Subcutaneous preadipocyte (primary cell): Measurements from ENCODE around the gene DCXR. TPM values are rescaled to one million over a fixed set of nuclear protein-coding genes. Genes with fewer than 3 reads are reported as not detected.

ENCODE experiments used
- total RNA-seq: library from RNA; depleted of rRNA; stranded (reverse); fragments of >200 nt; gene quantifications from 2 replicates; pipeline ENCODE4 v1.2.3, GENCODE V29; 2012

Gene DCXR
- 47.7 and 62.1 TPM in 2 replicates for total RNA-seq

GRCh38 chr17:82037092-82037888 is at the start of gene DCXR:
DCXR (minus strand) TSS chr17:82037697; CDS start chr17:82037682, 15 bp downstream.

GRCh38 chr17:82065638-82066303 is 28.3 kb upstream of the DCXR start, which contains the start of gene DUS1L:
DUS1L (minus strand) TSS chr17:82065804; CDS start chr17:82065059, 745 bp downstream.

GRCh38 chr17:82051776-82052637 is 14.5 kb upstream of the DCXR start, which contains the start of the genes GPS1 and RFNG:
GPS1 (plus strand) TSS chr17:82051898; CDS start chr17:82051932, 34 bp downstream.
RFNG (minus strand) TSS chr17:82051811; CDS start chr17:82051766, 45 bp downstream.

GRCh38 chr17:82031303-82031884 is 6.1 kb downstream of the DCXR start, which contains the start of gene RAC3:
RAC3 (plus strand) TSS chr17:82031678; CDS start chr17:82031762, 84 bp downstream.

GRCh38 chr17:82022981-82023446 is 14.5 kb downstream of the DCXR start, which contains the start of gene LRRC45:
LRRC45 (plus strand) TSS chr17:82023305; CDS start chr17:82023644, 339 bp downstream.

GRCh38 chr17:82022310-82022980 is 15.1 kb downstream of the DCXR start, which contains the start of gene CENPX:
CENPX (minus strand) TSS chr17:82022878; CDS start chr17:82022861, 17 bp downstream.

Other genes starting within 250 kb of the DCXR start
- not detected in 2 replicates for gene GCGR, start 233.5 kb downstream of the DCXR start, total RNA-seq
- 63.1 and 87.8 TPM in 2 replicates for gene MCRIP1, start 204.4 kb downstream of the DCXR start, total RNA-seq
- not detected in 2 replicates for gene PPP1R27, start 202.6 kb downstream of the DCXR start, total RNA-seq
- gene P4HB, start 177.2 kb downstream of the DCXR start, total RNA-seq = 794 and 796 TPM in 2 replicates
- 158 and 179 TPM in 2 replicates for gene ARHGDIA, start 166.4 kb downstream of the DCXR start, total RNA-seq
- 145 and 149 TPM in 2 replicates for gene ALYREF, start 146.1 kb downstream of the DCXR start, total RNA-seq
- 110 and 193 TPM in 2 replicates for gene ANAPC11, start 146.0 kb downstream of the DCXR start, total RNA-seq
- gene NPB, start 135.5 kb downstream of the DCXR start, total RNA-seq = under 0.01 TPM in 2 replicates
- gene PCYT2, start 126.3 kb downstream of the DCXR start, total RNA-seq = 51.1 and 75.5 TPM in 2 replicates
- gene SIRT7, start 119.5 kb downstream of the DCXR start, total RNA-seq = 17.6 and 22.1 TPM in 2 replicates
- gene MAFG, start 110.0 kb downstream of the DCXR start, total RNA-seq = 10.3 and 13.9 TPM in 2 replicates
- 33.8 and 43.7 TPM in 2 replicates for gene PYCR1, start 100.4 kb downstream of the DCXR start, total RNA-seq
- gene MYADML2, start 90.5 kb downstream of the DCXR start, total RNA-seq = not detected in 2 replicates
- not detected in 2 replicates for gene NOTUM, start 76.5 kb downstream of the DCXR start, total RNA-seq
- gene ASPSCR1, start 60.1 kb downstream of the DCXR start, total RNA-seq = 23.1 and 25.8 TPM in 2 replicates
- gene CENPX, start 14.8 kb downstream of the DCXR start, total RNA-seq = 43.0 and 46.9 TPM in 2 replicates
- gene LRRC45, start 14.4 kb downstream of the DCXR start, total RNA-seq = 16.2 and 16.9 TPM in 2 replicates
- gene RAC3, start 6.0 kb downstream of the DCXR start, total RNA-seq = 7.8 and 16.2 TPM in 2 replicates
- gene RFNG, start 14.1 kb upstream of the DCXR start, total RNA-seq = 29.8 and 38.5 TPM in 2 replicates
- 105 and 113 TPM in 2 replicates for gene GPS1, start 14.2 kb upstream of the DCXR start, total RNA-seq
- gene DUS1L, start 28.1 kb upstream of the DCXR start, total RNA-seq = 56.2 and 74.1 TPM in 2 replicates
- 231 and 392 TPM in 2 replicates for gene FASN, start 60.5 kb upstream of the DCXR start, total RNA-seq
- gene CCDC57, start 175.1 kb upstream of the DCXR start, total RNA-seq = 18.7 and 26.6 TPM in 2 replicates
- gene SLC16A3, start 191.3 kb upstream of the DCXR start, total RNA-seq = 64.7 and 108 TPM in 2 replicates
- gene CSNK1D, start 236.0 kb upstream of the DCXR start, total RNA-seq = 37.1 and 48.5 TPM in 2 replicates